Stimulated activated CD8-positive, alpha-beta memory T cell treated with anti-CD3 and anti-CD28 coated beads, Interleukin-2, amount 100 ng/mL, for 1 hour (primary cell): ENCODE measurements around the gene ZNF497.
"Not testable (repeated sequence)": the region's sequence is repeated elsewhere in the genome, so short reads cannot be mapped to it uniquely, and the experiment has no call there.

Experiments used
- DNase-seq, 2 donors: peaks; one replicate each; pipeline ENCODE4 v3.0.0-alpha.2; 2020; ENCODE audit warnings: low read depth in 2 of 2

The ZNF497 gene

DNA sequence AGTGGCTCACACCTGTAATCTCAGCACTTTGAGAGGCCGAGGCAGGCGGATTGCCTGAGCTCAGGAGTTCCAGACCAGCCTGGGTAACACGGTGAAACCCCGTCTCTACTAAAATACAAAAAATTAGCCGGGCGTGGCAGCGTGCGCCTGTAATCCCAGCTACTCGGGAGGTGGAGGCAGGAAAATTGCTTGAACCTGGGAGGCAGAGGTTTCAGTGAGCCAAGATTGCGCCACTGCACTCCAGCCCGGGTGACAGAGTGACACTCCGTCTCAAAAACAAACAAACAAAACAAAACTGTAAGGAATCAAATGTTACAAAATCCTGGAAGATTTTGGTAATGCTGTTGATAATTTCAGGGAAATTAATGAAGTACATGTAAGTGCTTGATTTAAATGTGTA is 14.5 kb downstream of the ZNF497 start:
- not testable (repeated sequence) for DNase-seq

DNA sequence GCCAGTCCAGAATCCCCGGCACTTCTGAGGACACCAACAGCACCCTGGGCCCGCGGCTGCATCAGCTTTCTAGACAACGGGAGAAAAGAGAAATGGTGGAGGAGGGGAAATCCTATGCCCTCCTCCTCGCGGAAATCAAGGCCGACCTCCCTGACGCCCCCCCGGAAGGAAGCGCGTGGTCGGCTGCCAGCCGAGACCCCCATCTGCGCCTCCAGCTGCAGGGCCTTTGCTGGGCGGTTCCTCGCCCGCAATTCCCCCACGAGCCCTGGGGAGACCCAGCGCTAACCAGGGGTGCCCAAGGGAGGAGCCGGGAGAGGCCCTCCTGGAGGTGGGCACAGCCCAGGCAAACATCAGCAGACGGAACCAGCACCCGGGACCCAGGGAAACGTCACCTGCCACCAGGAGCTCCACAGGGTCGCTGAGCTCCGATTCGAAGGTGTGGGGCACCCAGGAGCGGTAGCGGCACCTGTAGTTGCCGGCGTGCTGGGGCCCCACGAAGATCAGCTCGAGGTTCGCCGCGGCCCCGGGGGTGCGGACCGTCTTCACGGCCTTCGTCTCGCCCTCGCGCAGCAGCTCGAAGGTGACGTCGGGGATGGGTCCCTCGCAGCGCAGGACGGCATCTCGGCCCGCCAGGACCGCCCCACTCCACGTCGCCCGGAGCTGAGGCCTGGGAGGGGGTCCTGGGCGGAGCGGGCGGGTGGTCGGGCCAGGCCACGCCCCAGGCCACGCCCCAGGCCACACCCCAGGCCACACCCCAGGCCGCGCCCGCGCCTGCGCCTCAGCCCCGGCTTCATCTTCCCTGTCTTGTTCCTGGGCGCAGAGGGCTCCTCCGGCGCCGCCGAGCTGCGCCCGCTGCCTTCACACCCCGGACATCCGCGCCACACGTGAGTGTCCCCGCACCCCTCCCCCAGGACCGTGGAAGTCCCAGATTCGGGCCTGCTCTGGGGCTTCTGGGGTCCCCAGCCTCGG is 15.3 kb downstream of the ZNF497 start:
- DNase-seq: peak; percentile 39 to 58

DNA sequence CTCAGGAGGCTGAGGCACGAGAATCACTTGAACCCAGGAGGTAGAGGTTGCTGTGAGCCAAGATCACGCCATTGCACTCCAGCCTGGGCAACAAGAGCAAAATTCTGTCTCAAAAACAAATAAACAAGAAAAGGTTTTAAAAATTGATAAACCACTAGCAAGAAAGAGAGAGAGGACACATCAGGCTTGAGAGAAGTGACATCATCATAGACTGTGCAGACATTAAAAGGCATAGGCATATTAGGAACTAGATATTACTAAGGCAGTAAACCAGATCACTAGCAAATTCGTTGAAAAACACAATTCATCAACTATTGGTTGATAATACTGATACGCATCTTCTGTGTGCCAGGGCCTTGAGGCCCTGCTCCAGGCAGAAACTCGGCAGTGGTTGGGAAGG is 17.0 kb downstream of the ZNF497 start:
- DNase-seq: no peak

DNA sequence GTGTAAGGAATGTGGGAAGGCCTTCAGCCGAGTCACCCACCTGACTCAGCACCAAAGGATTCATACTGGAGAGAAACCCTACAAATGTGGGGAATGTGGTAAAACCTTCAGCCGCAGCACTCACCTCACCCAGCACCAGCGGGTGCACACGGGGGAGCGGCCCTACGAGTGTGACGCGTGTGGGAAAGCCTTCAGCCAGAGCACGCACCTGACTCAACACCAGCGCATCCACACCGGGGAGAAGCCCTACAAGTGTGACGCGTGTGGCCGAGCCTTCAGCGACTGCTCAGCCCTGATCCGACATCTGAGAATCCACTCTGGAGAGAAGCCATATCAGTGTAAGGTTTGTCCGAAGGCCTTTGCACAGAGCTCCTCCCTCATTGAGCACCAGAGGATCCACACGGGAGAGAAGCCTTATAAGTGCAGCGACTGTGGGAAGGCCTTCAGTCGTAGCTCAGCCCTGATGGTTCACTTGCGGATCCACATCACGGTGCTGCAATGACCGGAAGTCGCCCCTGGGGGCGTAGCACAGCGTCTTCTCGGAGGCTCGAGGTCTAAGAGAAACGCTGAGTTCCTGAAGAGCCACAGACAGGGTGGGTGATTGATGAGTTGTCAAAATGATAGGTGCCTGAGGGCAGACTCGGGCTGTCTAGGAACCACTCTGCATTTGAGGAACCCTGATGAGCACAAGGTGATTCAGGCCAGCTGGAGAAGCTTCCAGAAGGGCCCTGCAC is 23.6 kb downstream of the ZNF497 start:
- DNase-seq: no peak

DNA sequence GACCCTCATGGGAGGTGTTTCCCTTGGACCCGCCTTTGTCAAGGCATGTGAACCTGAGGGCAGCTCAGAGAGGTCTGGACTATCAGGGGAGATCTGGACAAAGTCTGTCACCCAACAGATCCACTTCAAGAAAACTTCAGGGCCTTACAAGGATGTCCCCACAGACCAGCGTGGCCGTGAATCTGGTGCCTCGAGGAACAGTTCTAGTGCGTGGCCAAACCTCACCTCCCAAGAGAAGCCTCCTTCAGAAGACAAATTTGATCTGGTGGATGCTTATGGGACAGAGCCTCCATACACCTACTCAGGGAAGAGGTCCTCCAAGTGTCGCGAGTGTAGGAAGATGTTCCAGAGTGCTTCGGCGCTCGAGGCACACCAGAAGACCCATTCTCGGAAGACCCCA is 24.2 kb downstream of the ZNF497 start:
- DNase-seq: no peak

DNA sequence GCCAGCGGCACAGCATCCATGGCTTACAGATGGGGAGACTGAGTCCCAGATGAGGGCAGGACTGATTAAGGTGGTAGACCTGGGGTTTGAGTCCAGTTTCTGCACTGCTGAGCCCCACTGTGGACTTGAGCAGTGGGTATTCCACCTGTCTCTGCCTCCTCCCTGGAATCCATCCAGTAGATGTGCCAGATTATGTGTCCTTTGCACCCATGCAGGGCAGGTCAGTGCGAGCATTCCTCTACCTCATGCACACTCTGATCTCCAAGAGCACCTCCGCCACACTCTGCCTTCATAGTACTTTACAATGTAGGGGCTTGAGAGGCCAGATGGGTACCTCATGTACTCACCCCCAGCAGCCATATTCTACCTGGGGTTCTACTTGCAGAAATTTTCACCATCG is 25.7 kb downstream of the ZNF497 start:
- no peak for DNase-seq

DNA sequence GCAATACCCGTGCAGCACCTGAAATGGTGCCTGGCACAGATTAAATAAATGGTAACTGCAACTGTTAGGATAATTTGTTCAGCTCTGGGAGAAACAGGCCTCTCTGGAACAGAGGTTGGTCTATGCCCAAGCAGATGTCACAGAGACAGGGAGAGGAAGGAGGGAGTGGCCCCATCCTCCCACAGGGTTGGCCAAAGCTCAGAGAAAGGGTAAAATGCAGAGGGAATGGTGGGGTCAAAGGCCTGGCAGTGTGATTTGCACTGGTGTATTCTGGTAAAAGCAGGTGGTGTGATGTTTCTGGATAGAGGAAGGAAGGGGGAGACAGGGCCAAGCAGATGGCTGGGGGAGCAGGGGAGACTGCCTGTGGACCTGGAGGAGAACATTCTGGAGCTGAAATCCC is 26.3 kb downstream of the ZNF497 start:
- no peak for DNase-seq

DNA sequence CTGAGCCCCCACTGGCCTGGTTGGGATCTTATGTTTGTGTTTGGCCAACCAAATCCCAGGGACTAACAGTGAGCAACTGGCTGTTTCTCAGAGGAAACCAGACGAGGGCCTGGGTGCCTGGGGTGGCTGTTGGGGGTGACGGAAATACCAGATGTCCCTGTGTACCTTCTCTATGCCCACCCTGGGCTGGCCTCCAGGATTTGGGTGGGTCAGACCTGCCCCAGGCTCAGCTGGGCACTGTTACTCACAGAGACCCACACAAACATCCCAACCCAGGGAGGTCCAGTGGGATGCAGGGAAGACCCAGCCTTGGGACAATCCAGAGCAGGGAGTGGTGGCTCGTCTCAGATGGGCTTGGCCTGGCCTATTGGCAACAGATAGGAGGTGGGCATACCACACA is 26.9 kb downstream of the ZNF497 start:
- no peak for DNase-seq

DNA sequence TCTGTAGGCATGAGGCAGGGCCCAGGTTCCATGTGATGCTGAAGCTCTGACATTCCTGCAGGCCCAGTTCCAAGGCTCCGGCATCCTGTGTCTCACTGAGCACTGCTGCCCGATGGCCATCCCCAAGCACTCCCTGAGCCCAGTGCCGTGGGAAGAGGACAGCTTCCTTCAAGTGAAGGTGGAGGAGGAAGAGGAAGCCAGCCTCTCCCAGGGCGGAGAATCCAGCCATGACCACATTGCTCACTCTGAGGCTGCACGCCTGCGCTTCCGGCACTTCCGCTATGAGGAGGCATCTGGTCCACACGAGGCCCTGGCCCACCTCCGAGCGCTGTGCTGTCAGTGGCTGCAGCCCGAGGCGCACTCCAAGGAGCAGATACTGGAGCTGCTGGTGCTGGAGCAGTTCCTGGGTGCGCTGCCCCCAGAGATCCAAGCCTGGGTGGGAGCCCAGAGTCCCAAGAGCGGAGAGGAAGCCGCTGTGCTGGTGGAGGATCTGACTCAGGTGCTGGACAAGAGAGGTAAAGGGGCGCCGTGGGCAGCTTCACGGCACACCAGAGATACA is 27.8 kb downstream of the ZNF497 start:
- DNase-seq: no peak

DNA sequence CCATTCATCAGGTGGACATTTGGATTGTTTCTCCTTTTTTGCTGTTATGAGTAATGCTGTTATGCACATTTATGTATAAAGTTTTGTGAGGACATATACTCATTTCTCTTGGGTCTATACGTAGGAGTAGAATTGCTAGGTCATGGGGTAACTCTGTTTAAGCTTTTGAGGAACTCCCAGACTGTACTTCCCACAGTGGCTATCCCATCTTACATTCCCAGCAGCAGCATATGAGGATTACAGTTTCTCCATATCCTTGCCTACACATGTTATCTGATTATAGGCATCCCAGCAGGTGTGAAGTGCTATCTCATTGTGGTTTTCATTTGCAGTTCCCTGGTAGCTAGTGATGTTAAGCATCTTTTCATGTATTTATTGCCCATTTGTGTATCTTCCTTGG is 29.9 kb downstream of the ZNF497 start:
- no peak for DNase-seq

DNA sequence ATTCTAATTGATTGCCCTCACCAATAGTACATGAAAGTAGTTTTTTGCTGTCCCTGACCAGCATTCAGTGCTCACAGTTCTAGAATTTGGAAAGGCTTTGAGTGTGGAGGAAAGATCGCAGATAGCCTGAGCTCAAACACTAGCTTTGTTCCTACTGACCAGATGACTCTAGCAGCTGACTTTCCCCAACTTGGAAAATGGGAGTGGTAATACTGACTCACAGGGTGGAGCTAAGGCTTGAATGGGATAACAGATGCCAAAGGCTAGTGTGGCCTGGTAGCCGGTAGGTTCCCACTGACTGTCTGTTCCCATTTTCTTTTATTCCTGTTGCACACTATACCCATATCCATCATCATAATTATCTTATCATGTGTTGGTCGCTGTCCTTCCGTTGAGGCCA is 32.1 kb downstream of the ZNF497 start:
- no peak for DNase-seq

DNA sequence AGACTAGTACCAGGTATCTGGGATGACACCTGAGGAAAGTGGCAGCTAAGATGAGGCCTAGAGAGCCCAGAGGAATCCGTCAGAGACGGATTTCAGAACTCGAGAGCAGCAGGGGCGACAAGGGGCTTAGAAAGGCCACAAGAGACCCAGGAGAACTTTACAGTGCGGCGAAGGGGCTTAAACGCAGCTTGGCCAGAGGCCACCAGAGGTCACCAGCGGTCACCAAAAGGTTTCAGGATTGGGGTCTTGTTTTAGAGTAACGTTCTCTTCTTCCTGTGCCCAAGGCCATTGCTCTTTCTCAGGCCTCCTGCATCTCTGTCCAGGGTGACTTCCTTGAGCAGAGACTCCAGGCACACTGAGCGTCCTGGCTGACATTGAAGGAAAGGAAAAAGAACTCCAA is 33.6 kb downstream of the ZNF497 start:
- no peak for DNase-seq

DNA sequence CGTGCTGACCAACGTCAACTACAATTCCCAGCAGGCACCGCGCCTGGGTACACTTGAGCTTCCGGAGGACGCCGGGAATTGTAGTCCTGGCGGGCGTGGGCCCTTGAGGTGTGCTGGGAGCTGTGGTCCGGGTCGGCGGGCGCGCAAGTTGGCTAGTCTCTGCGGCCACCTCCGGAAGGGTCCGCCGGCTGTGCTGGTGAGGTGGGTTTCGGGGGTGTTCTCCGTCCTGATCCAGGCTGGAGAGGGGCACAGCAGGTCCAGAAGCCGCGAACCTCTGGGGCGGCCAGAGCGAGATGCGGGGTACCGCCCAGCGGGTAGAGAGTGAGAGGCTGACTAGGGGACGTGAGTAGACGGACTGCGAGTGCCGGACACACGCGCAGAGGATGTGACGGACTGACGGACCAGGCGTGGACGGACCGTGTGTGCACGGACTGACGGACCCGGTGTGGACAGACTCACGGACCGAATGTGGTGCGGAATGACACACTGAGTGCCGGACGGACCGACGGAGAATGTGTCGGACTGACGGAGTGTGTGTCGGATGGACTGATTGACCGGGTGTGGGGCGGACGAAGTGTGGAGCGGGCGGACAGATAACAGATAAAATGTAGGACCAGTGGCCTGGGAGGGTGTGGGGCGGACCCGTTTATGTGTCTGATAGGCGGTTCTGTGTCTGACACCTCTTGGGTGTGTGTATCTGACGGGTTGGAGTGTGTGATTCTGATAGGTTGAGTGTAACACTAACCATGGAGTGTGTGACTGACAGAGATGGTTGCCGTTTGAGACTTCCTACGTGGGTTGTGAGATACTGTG is 35.4 kb downstream of the ZNF497 start, which contains the start of gene ZSCAN22:
ZSCAN22 (plus strand) TSS at position 81 of the 813 bp plus-strand sequence. CDS start 7,809 bp downstream, outside the sequence.
- DNase-seq: peak; percentile 73 to 77

DNA sequence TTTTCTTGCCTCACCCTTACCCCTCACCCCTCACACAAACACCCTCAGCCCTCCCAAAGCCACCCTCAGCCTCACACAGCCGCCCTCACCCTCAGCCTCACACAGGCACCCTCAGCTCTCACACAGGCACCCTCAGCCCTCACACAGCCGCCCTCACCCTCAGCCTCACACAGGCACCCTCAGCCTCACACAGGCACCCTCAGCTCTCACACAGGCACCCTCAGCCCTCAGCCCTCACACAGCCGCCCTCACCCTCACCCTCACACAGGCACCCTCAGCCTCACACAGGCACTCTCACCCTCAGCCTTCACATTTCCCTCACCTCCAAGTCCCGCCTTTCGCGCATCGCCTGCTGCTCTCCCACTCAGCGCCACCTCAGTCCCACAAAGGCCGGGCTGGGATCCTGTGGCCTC is 36.0 kb downstream of the ZNF497 start:
- no peak for DNase-seq

DNA sequence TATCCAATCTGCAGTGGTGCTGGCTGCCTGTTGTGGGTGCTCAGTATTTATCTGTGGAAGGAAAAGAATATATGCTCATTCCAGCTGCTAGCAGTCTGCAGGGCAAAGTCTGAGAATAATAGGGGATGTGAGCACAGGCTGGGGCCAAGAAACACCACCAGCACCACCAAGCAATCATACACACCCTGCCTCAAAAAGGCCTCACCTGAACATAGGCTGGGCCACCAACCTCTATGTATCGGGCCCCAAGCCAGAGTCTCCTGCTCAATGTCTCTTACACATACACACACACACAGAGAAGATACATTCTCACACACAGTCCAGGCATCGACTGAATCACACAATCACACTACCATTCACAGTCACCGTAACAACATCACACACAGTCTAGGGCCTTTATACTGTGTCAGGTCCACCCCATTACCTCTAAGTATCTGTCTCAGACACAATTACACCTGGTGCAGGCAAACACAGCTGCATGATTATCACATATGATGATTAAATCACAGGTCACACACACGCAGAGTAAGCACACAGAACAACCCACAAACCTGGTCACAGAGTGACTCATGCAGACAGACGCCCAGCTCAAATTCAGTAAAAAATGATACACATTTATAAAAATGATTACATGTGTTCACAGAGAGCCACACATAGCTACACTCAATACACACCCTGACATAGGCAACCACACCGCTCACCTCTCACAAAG is 37.1 kb downstream of the ZNF497 start:
- DNase-seq: no peak

DNA sequence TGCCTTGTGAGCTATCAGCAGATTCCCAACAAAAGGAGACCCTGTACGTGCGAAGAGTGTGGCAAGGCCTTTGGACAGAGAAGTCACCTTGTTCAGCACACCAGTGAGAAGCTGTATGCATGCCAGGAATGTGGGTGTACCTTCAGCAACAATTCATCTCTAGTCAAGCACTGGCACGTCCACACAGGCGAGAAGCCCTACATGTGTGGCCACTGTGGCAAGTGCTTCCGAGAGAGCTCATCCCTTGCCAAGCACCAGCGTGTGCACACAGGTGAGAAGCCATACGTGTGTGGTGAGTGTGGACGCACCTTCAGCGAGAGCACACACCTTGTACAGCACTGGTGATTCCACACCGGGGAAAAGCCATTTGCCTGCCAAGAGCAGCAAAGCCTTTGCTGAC is 43.3 kb downstream of the ZNF497 start:
- DNase-seq: no peak

DNA sequence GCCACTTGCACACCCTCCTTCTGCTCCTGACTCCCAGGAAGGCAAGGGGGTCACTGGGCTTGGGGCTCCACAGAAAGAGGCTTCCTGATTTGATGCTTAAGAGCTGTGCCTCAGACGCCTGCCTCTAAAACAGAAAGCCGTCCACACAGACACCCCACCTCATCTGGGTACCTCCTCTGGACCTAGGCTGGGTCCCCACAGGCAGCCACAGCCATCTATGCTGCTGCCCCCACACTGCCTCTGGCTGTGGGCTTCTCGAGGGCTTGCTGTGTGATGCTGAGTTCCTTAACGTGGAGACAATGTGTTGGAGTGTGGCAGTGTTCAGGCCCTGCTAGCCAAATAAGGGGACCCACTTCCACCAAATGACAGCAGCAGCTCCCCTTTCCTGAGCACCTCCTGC is 44.3 kb downstream of the ZNF497 start:
- DNase-seq: no peak

DNA sequence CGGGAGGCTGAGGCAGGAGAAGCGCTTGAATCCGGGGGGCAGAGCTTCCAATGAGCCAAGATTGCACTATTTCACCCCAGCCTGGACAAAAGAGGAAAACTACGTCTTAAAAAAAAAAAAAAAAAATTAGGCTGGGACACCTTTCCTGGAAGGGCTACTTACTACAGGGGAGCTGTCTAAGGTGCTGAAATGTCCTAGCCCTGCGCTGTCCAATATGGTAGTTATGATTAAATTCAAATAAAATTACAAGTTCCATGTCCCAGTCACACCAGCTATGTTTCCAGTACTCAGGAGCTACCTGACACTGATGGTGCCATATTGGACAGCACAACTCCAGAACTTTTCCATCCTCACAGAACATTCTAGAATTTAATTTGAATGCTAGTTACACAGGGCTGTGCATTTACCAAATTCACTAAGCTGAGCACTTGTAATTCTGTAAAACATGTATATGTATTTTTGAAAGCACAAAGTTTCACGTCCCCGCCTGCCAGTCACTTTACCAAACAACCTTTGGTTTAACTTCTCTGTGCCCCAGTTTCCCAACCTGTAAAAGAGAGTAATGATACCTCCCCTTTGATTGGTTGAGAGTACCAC is 45.0 kb downstream of the ZNF497 start:
- no peak for DNase-seq

DNA sequence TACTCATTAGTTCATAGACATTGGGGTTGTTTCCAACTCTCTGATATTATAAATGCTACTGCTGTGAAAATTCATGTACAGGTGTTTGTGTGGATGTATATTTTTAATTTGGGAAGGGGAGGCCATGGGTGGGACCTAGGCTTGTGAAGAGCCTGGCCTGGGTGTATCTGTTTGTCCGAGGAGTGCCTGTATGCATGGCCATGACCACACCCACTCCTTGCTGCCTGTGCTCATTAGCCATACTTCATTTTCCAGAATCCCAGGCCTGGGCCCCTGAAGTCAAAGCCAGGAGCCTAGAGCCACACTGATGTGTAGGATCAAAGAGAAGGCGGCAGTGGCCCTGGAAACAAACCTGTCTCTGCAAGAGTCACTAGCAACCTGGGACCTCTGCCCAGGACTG is 47.0 kb downstream of the ZNF497 start:
- no peak for DNase-seq

DNA sequence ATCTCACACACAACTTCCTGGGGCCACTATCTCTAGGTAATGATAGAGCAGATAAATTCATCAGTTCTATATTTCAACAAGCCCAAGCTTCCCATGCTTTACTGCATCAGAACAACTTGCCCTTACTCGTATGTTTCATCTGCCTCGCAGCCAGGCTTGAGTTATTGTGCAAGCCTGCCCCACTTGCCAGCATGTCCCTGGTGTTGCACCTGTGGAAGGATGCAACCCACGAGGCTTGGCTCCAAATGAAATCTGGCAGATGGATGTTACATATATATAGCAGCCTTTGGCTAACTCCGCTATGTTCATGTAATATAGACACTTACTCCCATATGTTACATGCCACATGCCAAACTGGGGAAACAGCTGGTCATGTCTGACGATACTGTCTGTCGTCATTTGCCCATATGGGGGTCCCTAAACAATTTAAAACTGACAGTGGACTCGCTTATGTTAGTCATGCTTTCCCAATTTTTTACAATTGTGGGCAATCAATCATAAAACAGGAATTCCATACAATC is 51.1 kb downstream of the ZNF497 start:
- no peak for DNase-seq
